GM18520 (cell line): ENCODE results near the gene PIGM.
"Not testable (repeated sequence)": the region's sequence is repeated elsewhere in the genome, so short reads cannot be mapped to it uniquely, and the experiment has no call there.

ENCODE experiments used
- ATAC-seq: cut with Tn5 transposase; IDR thresholded peaks from one replicate; pipeline ENCODE4 v1.9.1; 2021; ENCODE audit not compliant: unreplicated experiment

PIGM gene

GRCh38 chr1:160061369-160062229, 29.8 kb upstream of the PIGM start:
- no peak for ATAC-seq

GRCh38 chr1:160058087-160058486, 26.3 kb upstream of the PIGM start:
- no peak for ATAC-seq

- ATAC-seq = no peak
These were observed 24.9 kb upstream of the PIGM start for GRCh38 chr1:160056648-160057169.

- no peak for ATAC-seq
These were observed 22.0 kb upstream of the PIGM start for GRCh38 chr1:160053548-160054365.

GRCh38 chr1:160052936-160053335, 21.1 kb upstream of the PIGM start:
- ATAC-seq = no peak

- ATAC-seq = no peak
These were observed 18.8 kb upstream of the PIGM start for GRCh38 chr1:160050619-160051018.

GRCh38 chr1:160050182-160050581, 18.4 kb upstream of the PIGM start:
- ATAC-seq = not testable (repeated sequence)

- no peak for ATAC-seq
These were observed 17.3 kb upstream of the PIGM start for GRCh38 chr1:160049101-160049500.

GRCh38 chr1:160048335-160048734, 16.5 kb upstream of the PIGM start:
- no peak for ATAC-seq

- no peak for ATAC-seq
These were observed 15.6 kb upstream of the PIGM start for GRCh38 chr1:160047111-160047991.

- ATAC-seq = no peak
These were observed 14.8 kb upstream of the PIGM start for GRCh38 chr1:160046494-160047110.

GRCh38 chr1:160045653-160046052, 13.9 kb upstream of the PIGM start:
- no peak for ATAC-seq

- no peak for ATAC-seq
These were observed 11.8 kb upstream of the PIGM start for GRCh38 chr1:160043543-160043942.

GRCh38 chr1:160040476-160040875, 8.7 kb upstream of the PIGM start:
- ATAC-seq = no peak

- ATAC-seq = no peak
These were observed 503 bp upstream of the PIGM start for GRCh38 chr1:160032165-160032820.

- ATAC-seq = no peak
These were observed 979 bp downstream of the PIGM start for GRCh38 chr1:160030657-160031364.

- ATAC-seq = no peak
These were observed 3.4 kb downstream of the PIGM start for GRCh38 chr1:160028426-160028825.

- ATAC-seq = no peak
These were observed 6.5 kb downstream of the PIGM start for GRCh38 chr1:160025314-160025713.

GRCh38 chr1:160024195-160024905, 7.4 kb downstream of the PIGM start:
- ATAC-seq = no peak
